ENCODE measurements around the gene IGFL4.

IGFL4 gene

GRCh38 chr19:46020819-46021125 lies 20.0 kb downstream of the IGFL4 start:
- no peak for DNase-seq (ENCODE audit: low spot score)

GRCh38 chr19:46019270-46019669 lies 21.5 kb downstream of the IGFL4 start:
- DNase-seq (ENCODE audit: low spot score), result no peak

GRCh38 chr19:46018729-46019251 lies 22.0 kb downstream of the IGFL4 start:
- no peak for DNase-seq (ENCODE audit: low spot score)

GRCh38 chr19:46017874-46018675 lies 22.7 kb downstream of the IGFL4 start:
- DNase-seq (ENCODE audit: low spot score), result no peak

- DNase-seq (ENCODE audit: low spot score), result no peak
Measured at GRCh38 chr19:46017095-46017429, 23.7 kb downstream of the IGFL4 start.

GRCh38 chr19:46016426-46017094 lies 24.2 kb downstream of the IGFL4 start:
- peak; percentile 68 for DNase-seq (ENCODE audit: low spot score)

GRCh38 chr19:46015687-46016425 lies 24.9 kb downstream of the IGFL4 start:
- DNase-seq (ENCODE audit: low spot score), result no peak

- no peak for DNase-seq (ENCODE audit: low spot score)
Measured at GRCh38 chr19:46014941-46015686, 25.7 kb downstream of the IGFL4 start.

GRCh38 chr19:46014534-46014933 lies 26.3 kb downstream of the IGFL4 start:
- DNase-seq (ENCODE audit: low spot score), result no peak

GRCh38 chr19:46009530-46010510 lies 31.0 kb downstream of the IGFL4 start:
- DNase-seq (ENCODE audit: low spot score), result peak; percentile 78

GRCh38 chr19:46006411-46006810 lies 34.4 kb downstream of the IGFL4 start:
- no peak for DNase-seq (ENCODE audit: low spot score)

GRCh38 chr19:46002678-46003275 lies 38.0 kb downstream of the IGFL4 start:
- DNase-seq (ENCODE audit: low spot score), result no peak

GRCh38 chr19:46000491-46001246 lies 40.1 kb downstream of the IGFL4 start:
- DNase-seq (ENCODE audit: low spot score), result peak; percentile 58

- DNase-seq (ENCODE audit: low spot score), result no peak
Measured at GRCh38 chr19:45999653-46000121, 41.1 kb downstream of the IGFL4 start.

GRCh38 chr19:45998834-45999233 lies 42.0 kb downstream of the IGFL4 start:
- DNase-seq (ENCODE audit: low spot score), result no peak

- DNase-seq (ENCODE audit: low spot score), result no peak
Measured at GRCh38 chr19:45996933-45997332, 43.9 kb downstream of the IGFL4 start.

- DNase-seq (ENCODE audit: low spot score), result no peak
Measured at GRCh38 chr19:45995715-45996385, 45.0 kb downstream of the IGFL4 start.

GRCh38 chr19:45994998-45995714 lies 45.6 kb downstream of the IGFL4 start, which contains the start of gene CCDC61:
Gene CCDC61, plus strand, starts transcription at chr19:45995467. Its CDS starts 7,552 bp downstream, at chr19:46003019.
- peak; percentile 100 for DNase-seq (ENCODE audit: low spot score)

Data from NAMALWA (cell line).